GM18499 (cell line): ENCODE measurements around the gene XYLT1.

Source experiments
- ATAC-seq: cut with Tn5 transposase; IDR thresholded peaks from one replicate; pipeline ENCODE4 v1.9.1; 2021; ENCODE audit warnings: moderate number of reproducible peaks; ENCODE audit not compliant: insufficient read depth, unreplicated experiment

Gene XYLT1

GRCh38 chr16:17364319-17365210 is 106.2 kb downstream of the XYLT1 start:
- ATAC-seq, result no peak

GRCh38 chr16:17362946-17363345 is 107.8 kb downstream of the XYLT1 start:
- no peak for ATAC-seq

- no peak for ATAC-seq
Measured at GRCh38 chr16:17362183-17362582, 108.6 kb downstream of the XYLT1 start.

- no peak for ATAC-seq
Measured at GRCh38 chr16:17360693-17361122, 110.1 kb downstream of the XYLT1 start.

GRCh38 chr16:17359788-17360390 is 110.9 kb downstream of the XYLT1 start:
- no peak for ATAC-seq

GRCh38 chr16:17358846-17359245 is 111.9 kb downstream of the XYLT1 start:
- ATAC-seq, result no peak

GRCh38 chr16:17358355-17358754 is 112.4 kb downstream of the XYLT1 start:
- ATAC-seq, result no peak

GRCh38 chr16:17357307-17358062 is 113.3 kb downstream of the XYLT1 start:
- ATAC-seq, result no peak

GRCh38 chr16:17356243-17356933 is 114.4 kb downstream of the XYLT1 start:
- no peak for ATAC-seq

GRCh38 chr16:17354685-17355084 is 116.1 kb downstream of the XYLT1 start:
- ATAC-seq, result no peak

GRCh38 chr16:17354141-17354601 is 116.6 kb downstream of the XYLT1 start:
- ATAC-seq, result no peak

- ATAC-seq, result no peak
Measured at GRCh38 chr16:17353561-17353960, 117.2 kb downstream of the XYLT1 start.

GRCh38 chr16:17351441-17352035 is 119.2 kb downstream of the XYLT1 start:
- no peak for ATAC-seq

GRCh38 chr16:17350207-17350606 is 120.6 kb downstream of the XYLT1 start:
- ATAC-seq, result no peak

GRCh38 chr16:17348826-17349225 is 121.9 kb downstream of the XYLT1 start:
- ATAC-seq, result no peak

GRCh38 chr16:17348042-17348783 is 122.5 kb downstream of the XYLT1 start:
- ATAC-seq, result no peak

GRCh38 chr16:17347624-17348023 is 123.1 kb downstream of the XYLT1 start:
- no peak for ATAC-seq

- no peak for ATAC-seq
Measured at GRCh38 chr16:17346621-17347569, 123.9 kb downstream of the XYLT1 start.
